ENCODE results near the gene LYZL1.

Gene LYZL1

GRCh38 chr10:29259498-29259897 is 29.4 kb upstream of the LYZL1 start:
- Histone ChIP-seq H3K4me1 (ENCODE audit: control insufficient read depth in 2 of 2, insufficient read depth in 1 of 2, low read depth in 1 of 2, low read length in 2 of 2) (peaks cover 0 to 5% of the 10 kb centered on the region in 2 donors), H3K9ac (ENCODE audit: low read depth, low read length, poor library complexity) (no peak overlapping the region)

DNA sequence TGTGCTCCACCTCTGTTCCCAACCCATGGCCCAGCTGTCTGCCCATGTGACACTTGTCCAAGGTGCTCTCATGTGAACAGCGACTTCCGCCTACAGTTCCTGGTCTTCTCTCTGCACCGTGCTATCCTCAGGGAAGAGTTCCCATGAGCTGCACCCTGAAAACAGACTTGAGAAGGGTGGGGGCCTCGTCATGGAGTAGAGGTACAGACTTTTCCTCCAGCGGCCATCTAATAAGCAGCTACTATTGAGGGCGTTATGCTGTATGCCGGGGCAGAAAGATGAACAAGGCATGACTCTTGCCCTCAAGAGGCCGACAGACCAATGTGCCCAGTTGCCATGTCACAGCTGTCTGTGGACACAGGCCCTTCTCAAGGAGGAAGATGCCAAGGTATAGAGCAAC is 25.4 kb upstream of the LYZL1 start:
- Histone ChIP-seq H3K27ac (replicated peaks; ENCODE audit: low read length) (no peak overlapping the region), H4K91ac (ENCODE audit: low read depth, low read length, poor library complexity) (no peak overlapping the region), H2AFZ (ENCODE audit: low read length) (no peak overlapping the region), H3K4me3 (ENCODE audit: low read length in 2 of 2) (no peak overlapping the region), H4K8ac (ENCODE audit: low read depth, low read length) (no peak overlapping the region), H3K4me1 (ENCODE audit: control insufficient read depth in 2 of 2, insufficient read depth in 1 of 2, low read depth in 1 of 2, low read length in 2 of 2) (peaks cover 0 to 4% of the 10 kb centered on the region in 2 donors), H3K4ac (ENCODE audit: low read length) (no peak overlapping the region), H3K9me3 (replicated peaks in 1 of 2; ENCODE audit: control insufficient read depth in 2 of 2, insufficient read depth in 1 of 2, low read depth in 1 of 2, low read length in 2 of 2) (no peaks in the 10 kb centered on the region), H2BK120ac (ENCODE audit: low read depth, low read length) (no peak overlapping the region), H2BK15ac (ENCODE audit: low read length) (no peak overlapping the region), H3K27me3 (ENCODE audit: control insufficient read depth in 3 of 3, insufficient read depth in 3 of 3, low read depth in 1 of 3, low read length in 3 of 3) (no peaks in the 10 kb centered on the region), H3K23ac (ENCODE audit: low read depth, low read length, poor library complexity) (no peak overlapping the region), H3K4me2 (ENCODE audit: insufficient read depth, low read length, poor library complexity, severe bottlenecking) (no peak overlapping the region), H2BK12ac (ENCODE audit: low read length) (no peak overlapping the region), H3K79me1 (ENCODE audit: low read depth, low read length) (no peaks in the 10 kb centered on the region), H3K9ac (ENCODE audit: low read depth, low read length, poor library complexity) (no peak overlapping the region), H2AK5ac (ENCODE audit: low read depth, low read length) (no peak overlapping the region), H3K36me3 (replicated peaks in 1 of 2; ENCODE audit: control insufficient read depth in 2 of 2, insufficient read depth in 2 of 2, low read length in 2 of 2) (no peaks in the 10 kb centered on the region), H2BK5ac (ENCODE audit: low read length) (no peak overlapping the region), H3K18ac (ENCODE audit: low read length) (no peak overlapping the region), H3K14ac (ENCODE audit: low read length) (no peak overlapping the region)
- no CpG with 5 or more reads among the region's 8 CpGs for WGBS, 2 donors (ENCODE audit: extremely low coverage in 2 of 2, insufficient read length in 2 of 2, insufficient replicate concordance in 1 of 2)
- DNase-seq (ENCODE audit: low spot score), result no peak

More at GRCh38 chr10:29259498-29259897, 29.4 kb upstream of the LYZL1 start:
- DNase-seq (ENCODE audit: low spot score), result no peak
- Histone ChIP-seq H3K36me3 (replicated peaks in 1 of 2; ENCODE audit: control insufficient read depth in 2 of 2, insufficient read depth in 2 of 2, low read length in 2 of 2) (no peaks in the 10 kb centered on the region), H2BK5ac (ENCODE audit: low read length) (no peak overlapping the region), H3K4me3 (ENCODE audit: low read length in 2 of 2) (no peak overlapping the region), H3K9me3 (replicated peaks in 1 of 2; ENCODE audit: control insufficient read depth in 2 of 2, insufficient read depth in 1 of 2, low read depth in 1 of 2, low read length in 2 of 2) (no peaks in the 10 kb centered on the region), H3K23ac (ENCODE audit: low read depth, low read length, poor library complexity) (no peak overlapping the region), H2BK15ac (ENCODE audit: low read length) (no peak overlapping the region), H2AK5ac (ENCODE audit: low read depth, low read length) (no peak overlapping the region), H3K27ac (replicated peaks; ENCODE audit: low read length) (no peak overlapping the region), H3K18ac (ENCODE audit: low read length) (no peak overlapping the region), H2BK120ac (ENCODE audit: low read depth, low read length) (no peak overlapping the region), H3K4ac (ENCODE audit: low read length) (no peak overlapping the region), H3K79me1 (ENCODE audit: low read depth, low read length) (no peaks in the 10 kb centered on the region), H3K14ac (ENCODE audit: low read length) (no peak overlapping the region), H2BK12ac (ENCODE audit: low read length) (no peak overlapping the region), H2AFZ (ENCODE audit: low read length) (no peak overlapping the region), H4K8ac (ENCODE audit: low read depth, low read length) (no peak overlapping the region), H3K4me2 (ENCODE audit: insufficient read depth, low read length, poor library complexity, severe bottlenecking) (no peak overlapping the region), H4K91ac (ENCODE audit: low read depth, low read length, poor library complexity) (no peak overlapping the region), H3K27me3 (ENCODE audit: control insufficient read depth in 3 of 3, insufficient read depth in 3 of 3, low read depth in 1 of 3, low read length in 3 of 3) (peaks cover 0 to 3% (median 0%) of the 10 kb centered on the region in 3 experiments)
- WGBS, 2 donors (ENCODE audit: extremely low coverage in 2 of 2, insufficient read length in 2 of 2, insufficient replicate concordance in 1 of 2), result no CpG with 5 or more reads among the region's 2 CpGs

- Histone ChIP-seq H3K23ac (ENCODE audit: low read depth, low read length, poor library complexity) (no peak overlapping the region), H2BK15ac (ENCODE audit: low read length) (no peak overlapping the region), H3K36me3 (replicated peaks in 1 of 2; ENCODE audit: control insufficient read depth in 2 of 2, insufficient read depth in 2 of 2, low read length in 2 of 2) (no peaks in the 10 kb centered on the region), H2AFZ (ENCODE audit: low read length) (no peak overlapping the region), H2BK12ac (ENCODE audit: low read length) (no peak overlapping the region), H3K79me1 (ENCODE audit: low read depth, low read length) (no peaks in the 10 kb centered on the region), H3K9ac (ENCODE audit: low read depth, low read length, poor library complexity) (no peak overlapping the region), H3K27me3 (ENCODE audit: control insufficient read depth in 3 of 3, insufficient read depth in 3 of 3, low read depth in 1 of 3, low read length in 3 of 3) (no peaks in the 10 kb centered on the region), H3K4me3 (ENCODE audit: low read length in 2 of 2) (no peak overlapping the region), H4K91ac (ENCODE audit: low read depth, low read length, poor library complexity) (no peak overlapping the region), H2BK120ac (ENCODE audit: low read depth, low read length) (no peak overlapping the region), H3K27ac (replicated peaks; ENCODE audit: low read length) (no peak overlapping the region), H4K8ac (ENCODE audit: low read depth, low read length) (no peak overlapping the region), H2AK5ac (ENCODE audit: low read depth, low read length) (no peak overlapping the region), H3K4me1 (ENCODE audit: control insufficient read depth in 2 of 2, insufficient read depth in 1 of 2, low read depth in 1 of 2, low read length in 2 of 2) (peaks cover 0 to 4% of the 10 kb centered on the region in 2 donors), H2BK5ac (ENCODE audit: low read length) (no peak overlapping the region), H3K4me2 (ENCODE audit: insufficient read depth, low read length, poor library complexity, severe bottlenecking) (no peak overlapping the region), H3K4ac (ENCODE audit: low read length) (no peak overlapping the region), H3K18ac (ENCODE audit: low read length) (no peak overlapping the region), H3K9me3 (replicated peaks in 1 of 2; ENCODE audit: control insufficient read depth in 2 of 2, insufficient read depth in 1 of 2, low read depth in 1 of 2, low read length in 2 of 2) (no peaks in the 10 kb centered on the region), H3K14ac (ENCODE audit: low read length) (no peak overlapping the region)
- WGBS, 2 donors (ENCODE audit: extremely low coverage in 2 of 2, insufficient read length in 2 of 2, insufficient replicate concordance in 1 of 2), result no CpG with 5 or more reads among the region's 7 CpGs
- no peak for DNase-seq (ENCODE audit: low spot score)
Measured at GRCh38 chr10:29265210-29265768, 23.6 kb upstream of the LYZL1 start.

DNA sequence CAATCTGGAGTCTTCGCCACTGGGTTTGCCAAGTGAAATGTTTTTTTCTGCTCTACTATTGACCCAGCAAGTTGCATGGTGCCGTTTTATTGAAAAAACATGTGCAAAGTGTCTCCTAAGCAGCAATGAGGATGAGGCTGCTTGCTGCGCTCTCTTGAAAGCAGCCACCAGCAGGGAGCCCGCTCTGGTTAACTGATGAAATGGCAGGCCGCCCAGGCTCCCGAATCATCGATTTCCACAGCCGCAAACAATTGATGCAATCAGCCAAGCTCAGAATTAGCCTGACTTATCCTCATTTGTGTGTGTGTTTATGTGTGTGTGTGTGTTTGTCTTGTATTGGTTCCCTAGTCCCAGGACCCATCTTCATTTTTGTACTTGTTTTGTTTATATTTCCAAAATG is 22.2 kb upstream of the LYZL1 start:
- DNase-seq (ENCODE audit: low spot score), result peak; percentile 17
- no peak overlapping the region for H2BK120ac ChIP-seq (ENCODE audit: low read depth, low read length)
- peak overlapping the region; percentile 3 for H3K27ac ChIP-seq (replicated peaks; ENCODE audit: low read length)
- no peak overlapping the region for H4K8ac ChIP-seq (ENCODE audit: low read depth, low read length)
- no peak overlapping the region for H3K4me3 ChIP-seq (ENCODE audit: low read length in 2 of 2)
- H3K27me3 ChIP-seq (ENCODE audit: control insufficient read depth in 3 of 3, insufficient read depth in 3 of 3, low read depth in 1 of 3, low read length in 3 of 3), result no peaks in the 10 kb centered on the region
- no peak overlapping the region for H2BK12ac ChIP-seq (ENCODE audit: low read length)
- no peak overlapping the region for H2AK5ac ChIP-seq (ENCODE audit: low read depth, low read length)
- no peak overlapping the region for H3K4ac ChIP-seq (ENCODE audit: low read length)
- H2AFZ ChIP-seq (ENCODE audit: low read length), result peak overlapping the region; percentile 24
- peaks cover 0 to 4% of the 10 kb centered on the region in 2 donors for H3K4me1 ChIP-seq (ENCODE audit: control insufficient read depth in 2 of 2, insufficient read depth in 1 of 2, low read depth in 1 of 2, low read length in 2 of 2)
- no peak overlapping the region for H3K18ac ChIP-seq (ENCODE audit: low read length)
- H3K36me3 ChIP-seq (replicated peaks in 1 of 2; ENCODE audit: control insufficient read depth in 2 of 2, insufficient read depth in 2 of 2, low read length in 2 of 2), result no peaks in the 10 kb centered on the region
- no peak overlapping the region for H3K9ac ChIP-seq (ENCODE audit: low read depth, low read length, poor library complexity)
- no CpG with 5 or more reads among the region's 8 CpGs for WGBS, 2 donors (ENCODE audit: extremely low coverage in 2 of 2, insufficient read length in 2 of 2, insufficient replicate concordance in 1 of 2)
- no peak overlapping the region for H2BK15ac ChIP-seq (ENCODE audit: low read length)
- H3K14ac ChIP-seq (ENCODE audit: low read length), result no peak overlapping the region
- no peak overlapping the region for H3K23ac ChIP-seq (ENCODE audit: low read depth, low read length, poor library complexity)
- H3K79me1 ChIP-seq (ENCODE audit: low read depth, low read length), result no peaks in the 10 kb centered on the region
- H2BK5ac ChIP-seq (ENCODE audit: low read length), result no peak overlapping the region
- no peak overlapping the region for H3K4me2 ChIP-seq (ENCODE audit: insufficient read depth, low read length, poor library complexity, severe bottlenecking)
- H4K91ac ChIP-seq (ENCODE audit: low read depth, low read length, poor library complexity), result no peak overlapping the region
- H3K9me3 ChIP-seq (replicated peaks in 1 of 2; ENCODE audit: control insufficient read depth in 2 of 2, insufficient read depth in 1 of 2, low read depth in 1 of 2, low read length in 2 of 2), result no peaks in the 10 kb centered on the region
